Measurements from ENCODE around the gene FTSJ1.
"Not testable (repeated sequence)": the region's sequence is repeated elsewhere in the genome, so short reads cannot be mapped to it uniquely, and the experiment has no call there.

FTSJ1 gene, protein sequence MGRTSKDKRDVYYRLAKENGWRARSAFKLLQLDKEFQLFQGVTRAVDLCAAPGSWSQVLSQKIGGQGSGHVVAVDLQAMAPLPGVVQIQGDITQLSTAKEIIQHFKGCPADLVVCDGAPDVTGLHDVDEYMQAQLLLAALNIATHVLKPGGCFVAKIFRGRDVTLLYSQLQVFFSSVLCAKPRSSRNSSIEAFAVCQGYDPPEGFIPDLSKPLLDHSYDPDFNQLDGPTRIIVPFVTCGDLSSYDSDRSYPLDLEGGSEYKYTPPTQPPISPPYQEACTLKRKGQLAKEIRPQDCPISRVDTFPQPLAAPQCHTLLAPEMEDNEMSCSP

GRCh38 chrX:48475774-48476577 lies at the start of gene FTSJ1:
Gene FTSJ1, plus strand, starts transcription at chrX:48476199. Its CDS starts 1,849 bp downstream, at chrX:48478048.
- Histone ChIP-seq H3K27ac (peak within 1 kb of the TSS; percentile 46 to 86 (median 79); a peak in 21 of 22 replicates), H3K27me3 (peaks cover 6 to 69% (median 34%) of the 10 kb centered on the region in 11 experiments; a peak in 18 of 22 replicates), H3K4me3 (peak within 1 kb of the TSS; percentile 74 to 87 (median 81)), H4K20me1 (peaks cover 0 to 40% (median 26%) of the 10 kb centered on the region in 11 experiments; a peak in 15 of 22 replicates), H3K9ac (peak within 1 kb of the TSS; percentile 82 to 91 (median 86)), H3K36me3 (peaks cover 2 to 32% (median 19%) of the 10 kb centered on the region in 11 experiments; a peak in 16 of 22 replicates), H3K9me3 (replicated peaks in 1 of 11) (no peaks in the 10 kb centered on the region; a peak in 1 of 22 replicates), H3K4me1 (peaks cover 24 to 35% (median 30%) of the 10 kb centered on the region in 10 experiments), H3K4me2 (peak within 1 kb of the TSS; percentile 64 to 84 (median 77))
- TF ChIP-seq Cebpa-rat (IDR thresholded peaks at IDR 0.05): no peak

DNA sequence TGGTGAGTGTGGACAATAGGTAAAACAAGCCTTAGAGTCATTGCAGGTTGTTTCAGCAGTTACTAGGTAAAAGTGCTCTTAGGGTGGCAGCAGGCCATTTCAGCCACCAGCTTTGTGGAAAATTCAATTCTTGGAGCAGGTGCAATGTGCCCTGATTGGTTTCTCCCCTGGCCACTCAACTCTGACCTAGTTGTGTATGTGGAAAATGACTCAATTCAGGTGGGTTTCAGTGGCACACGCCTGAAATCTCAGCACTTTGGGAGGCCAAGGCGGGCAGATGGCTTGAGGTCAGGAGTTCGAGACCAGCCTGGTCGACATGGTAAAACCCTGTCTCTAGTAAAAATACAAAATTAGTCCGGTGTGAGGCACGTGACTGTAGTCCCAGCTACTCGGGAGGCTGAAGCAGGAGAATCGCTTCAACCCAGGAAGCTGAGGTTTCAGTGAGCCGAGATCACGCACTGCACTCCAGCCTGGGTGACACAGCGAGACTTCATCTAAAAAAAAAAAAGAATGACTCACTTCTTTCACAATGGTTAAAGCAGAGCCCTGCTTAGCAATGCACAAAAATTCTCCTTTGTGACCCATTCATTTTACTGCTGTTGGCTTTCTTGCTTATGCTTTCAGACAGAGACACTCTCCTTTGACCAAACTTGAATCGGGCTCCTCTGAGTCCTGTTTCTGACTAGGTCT lies 48.8 kb upstream of the FTSJ1 start:
- H3K4me2 ChIP-seq; H4K20me1 ChIP-seq; H3K9me3 ChIP-seq (replicated peaks in 1 of 11); H3K36me3 ChIP-seq; H3K4me3 ChIP-seq; H3K9ac ChIP-seq; H3K27ac ChIP-seq: not testable (repeated sequence)
- peaks cover 0 to 12% (median 8%) of the 10 kb centered on the region in 10 experiments; a peak in 9 of 20 replicates for H3K4me1 ChIP-seq
- H3K27me3 ChIP-seq: peaks cover 0 to 27% (median 14%) of the 10 kb centered on the region in 11 experiments; a peak in 16 of 22 replicates

- H4K20me1 ChIP-seq, H3K9ac ChIP-seq, H3K27ac ChIP-seq, H3K36me3 ChIP-seq, H3K4me3 ChIP-seq: not testable (repeated sequence)
- Histone ChIP-seq H3K4me1 (peaks cover 0 to 12% (median 8%) of the 10 kb centered on the region in 10 experiments; a peak in 9 of 20 replicates), H3K9me3 (replicated peaks in 1 of 11) (peaks cover 19 to 26% (median 22%) of the 10 kb centered on the region in 11 experiments), H3K27me3 (peaks cover 0 to 27% (median 14%) of the 10 kb centered on the region in 11 experiments; a peak in 17 of 22 replicates), H3K4me2 (peak overlapping the region in 1 of 11 experiments; percentile 21; a peak in 3 of 22 replicates)
Observed at GRCh38 chrX:48429606-48430005, 46.4 kb upstream of the FTSJ1 start.

GRCh38 chrX:48430166-48430565 lies 45.8 kb upstream of the FTSJ1 start:
- not testable (repeated sequence) for H3K9ac ChIP-seq, H3K27ac ChIP-seq, H4K20me1 ChIP-seq, H3K36me3 ChIP-seq, H3K4me3 ChIP-seq, H3K4me2 ChIP-seq
- H3K9me3 ChIP-seq (replicated peaks in 1 of 11): peaks cover 22 to 31% (median 26%) of the 10 kb centered on the region in 11 experiments
- H3K4me1 ChIP-seq: peaks cover 0 to 12% (median 8%) of the 10 kb centered on the region in 10 experiments; a peak in 9 of 20 replicates
- peaks cover 0 to 27% (median 14%) of the 10 kb centered on the region in 11 experiments; a peak in 17 of 22 replicates for H3K27me3 ChIP-seq

GRCh38 chrX:48433713-48434112 lies 42.3 kb upstream of the FTSJ1 start:
- H4K20me1 ChIP-seq, H3K36me3 ChIP-seq, H3K4me2 ChIP-seq, H3K27ac ChIP-seq, H3K9ac ChIP-seq, H3K4me3 ChIP-seq: not testable (repeated sequence)
- Histone ChIP-seq H3K4me1 (peaks cover 0 to 12% (median 5%) of the 10 kb centered on the region in 10 experiments; a peak in 8 of 20 replicates), H3K27me3 (peaks cover 0 to 26% (median 11%) of the 10 kb centered on the region in 11 experiments; a peak in 17 of 22 replicates), H3K9me3 (replicated peaks in 1 of 11) (peaks cover 23 to 34% (median 26%) of the 10 kb centered on the region in 11 experiments)

- H3K4me1 ChIP-seq; H3K4me3 ChIP-seq; H3K9ac ChIP-seq; H3K9me3 ChIP-seq (replicated peaks in 1 of 11); H4K20me1 ChIP-seq; H3K36me3 ChIP-seq; H3K4me2 ChIP-seq; H3K27ac ChIP-seq: not testable (repeated sequence)
- peaks cover 41 to 88% (median 79%) of the 10 kb centered on the region in 11 experiments for H3K27me3 ChIP-seq
Observed at GRCh38 chrX:48447201-48447600, 28.8 kb upstream of the FTSJ1 start.

- no peak overlapping the region for H3K4me2 ChIP-seq
Observed at GRCh38 chrX:48450076-48450475, 25.9 kb upstream of the FTSJ1 start.

GRCh38 chrX:48451708-48452107 lies 24.3 kb upstream of the FTSJ1 start:
- no peaks in the 10 kb centered on the region for H3K4me1 ChIP-seq
- H3K4me2 ChIP-seq: no peak overlapping the region
- no peaks in the 10 kb centered on the region for H3K36me3 ChIP-seq
- no peak for TF ChIP-seq Cebpa-rat (IDR thresholded peaks at IDR 0.05)
- H3K9ac ChIP-seq: no peak overlapping the region
- peaks cover 0 to 5% (median 0%) of the 10 kb centered on the region in 11 experiments; a peak in 3 of 22 replicates for H3K9me3 ChIP-seq (replicated peaks in 1 of 11)
- H4K20me1 ChIP-seq: no peaks in the 10 kb centered on the region
- no peak overlapping the region for H3K27ac ChIP-seq
- H3K27me3 ChIP-seq: peaks cover 41 to 93% (median 76%) of the 10 kb centered on the region in 11 experiments
- no peak overlapping the region for H3K4me3 ChIP-seq

More at GRCh38 chrX:48450076-48450475, 25.9 kb upstream of the FTSJ1 start:
- Histone ChIP-seq H4K20me1 (no peaks in the 10 kb centered on the region), H3K9ac (no peak overlapping the region), H3K4me1 (no peaks in the 10 kb centered on the region), H3K27me3 (peaks cover 41 to 93% (median 74%) of the 10 kb centered on the region in 11 experiments), H3K4me3 (no peak overlapping the region), H3K27ac (no peak overlapping the region), H3K36me3 (no peaks in the 10 kb centered on the region), H3K9me3 (replicated peaks in 1 of 11) (peaks cover 0 to 5% (median 0%) of the 10 kb centered on the region in 11 experiments; a peak in 2 of 22 replicates)
- TF ChIP-seq Cebpa-rat (IDR thresholded peaks at IDR 0.05): no peak
